ENCODE results near the gene RBP5.

Gene RBP5

GRCh38 chr12:7144414-7145120 is 15.9 kb upstream of the RBP5 start:
- no peak for DNase-seq

DNA sequence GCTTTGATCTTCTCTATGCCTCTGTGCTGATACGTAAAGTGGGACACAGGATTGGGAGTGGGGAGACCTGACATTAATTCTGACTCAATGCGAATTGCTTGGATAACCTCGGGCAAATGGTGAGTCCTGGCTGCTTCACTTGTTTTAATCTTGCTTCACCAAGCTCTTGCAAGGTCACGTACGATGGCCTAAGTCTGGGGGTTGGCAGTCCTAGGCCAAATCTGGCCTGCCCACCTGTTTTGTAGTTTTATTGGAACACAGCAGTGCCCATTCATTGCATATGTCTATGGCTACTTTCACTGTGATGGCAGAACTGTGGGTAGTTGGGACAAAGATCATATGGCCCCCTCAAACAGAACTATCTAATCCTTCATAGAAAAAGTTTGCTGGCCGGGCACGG is 14.9 kb upstream of the RBP5 start:
- no peak for DNase-seq

- no peak for DNase-seq
Measured at GRCh38 chr12:7142809-7143465, 14.2 kb upstream of the RBP5 start.

- DNase-seq, result no peak
Measured at GRCh38 chr12:7142056-7142644, 13.5 kb upstream of the RBP5 start.

GRCh38 chr12:7141351-7142005 is 12.8 kb upstream of the RBP5 start:
- no peak for DNase-seq

DNA sequence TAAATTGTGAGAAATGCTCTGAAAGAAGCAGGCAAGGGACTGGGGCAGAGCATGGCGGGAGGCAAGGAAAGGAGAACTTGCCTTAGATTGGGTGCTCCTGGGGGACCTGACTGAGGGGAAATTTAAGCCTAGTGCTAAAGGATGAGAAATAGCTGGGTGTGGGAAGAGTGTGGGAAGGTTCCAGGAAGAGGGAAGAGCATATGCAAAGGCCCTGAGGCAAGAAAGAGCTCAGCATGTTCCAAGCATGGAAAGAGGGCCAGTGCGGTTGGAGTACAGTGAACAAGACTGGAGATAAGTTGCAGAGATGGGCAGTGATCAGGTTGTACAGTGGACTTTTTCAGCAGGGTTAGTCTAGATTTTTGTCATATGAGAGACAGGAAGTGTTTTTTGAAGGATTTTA is 10.5 kb upstream of the RBP5 start:
- no peak for DNase-seq

- no peak for DNase-seq
Measured at GRCh38 chr12:7137908-7138307, 9.2 kb upstream of the RBP5 start.

DNA sequence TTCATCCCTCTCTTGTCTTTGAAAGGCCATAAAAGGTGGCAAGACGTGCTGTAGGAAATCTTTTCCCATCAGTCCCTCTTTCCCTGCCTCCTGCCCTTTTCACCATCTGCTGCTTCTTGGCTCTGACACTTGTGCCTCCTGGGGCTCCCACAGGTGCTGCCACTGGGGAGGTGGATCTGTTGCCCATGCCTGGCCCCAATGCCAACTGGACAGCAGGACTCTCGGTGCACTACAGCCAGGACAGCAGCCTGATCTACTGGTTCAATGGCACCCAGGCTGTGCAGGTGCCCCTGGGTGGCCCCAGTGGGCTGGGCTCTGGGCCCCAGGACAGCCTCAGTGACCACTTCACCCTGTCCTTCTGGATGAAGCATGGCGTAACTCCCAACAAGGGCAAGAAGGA is 8.0 kb upstream of the RBP5 start:
- no peak for DNase-seq

DNA sequence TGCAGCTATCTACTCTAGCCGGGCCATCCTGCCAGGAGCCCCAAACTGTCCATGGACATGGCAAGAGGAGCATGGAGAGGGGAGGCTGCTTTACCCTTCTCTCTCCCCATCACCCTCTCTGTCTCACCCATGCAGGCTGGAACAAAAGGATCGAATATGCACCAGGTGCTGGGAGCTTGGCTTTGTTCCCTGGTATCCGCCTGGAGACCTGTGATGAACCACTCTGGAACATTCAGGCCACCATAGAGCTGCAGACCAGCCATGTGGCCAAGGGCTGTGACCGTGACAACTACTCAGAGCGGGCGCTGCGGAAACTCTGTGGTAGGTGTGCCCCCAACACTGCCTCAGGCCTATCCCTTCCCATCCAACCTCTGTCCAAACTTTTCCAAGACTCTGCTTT is 7.4 kb upstream of the RBP5 start:
- no peak for DNase-seq

GRCh38 chr12:7134396-7135166 is 5.9 kb upstream of the RBP5 start:
- DNase-seq, result no peak

- DNase-seq, result no peak
Measured at GRCh38 chr12:7131502-7131866, 2.8 kb upstream of the RBP5 start.

DNA sequence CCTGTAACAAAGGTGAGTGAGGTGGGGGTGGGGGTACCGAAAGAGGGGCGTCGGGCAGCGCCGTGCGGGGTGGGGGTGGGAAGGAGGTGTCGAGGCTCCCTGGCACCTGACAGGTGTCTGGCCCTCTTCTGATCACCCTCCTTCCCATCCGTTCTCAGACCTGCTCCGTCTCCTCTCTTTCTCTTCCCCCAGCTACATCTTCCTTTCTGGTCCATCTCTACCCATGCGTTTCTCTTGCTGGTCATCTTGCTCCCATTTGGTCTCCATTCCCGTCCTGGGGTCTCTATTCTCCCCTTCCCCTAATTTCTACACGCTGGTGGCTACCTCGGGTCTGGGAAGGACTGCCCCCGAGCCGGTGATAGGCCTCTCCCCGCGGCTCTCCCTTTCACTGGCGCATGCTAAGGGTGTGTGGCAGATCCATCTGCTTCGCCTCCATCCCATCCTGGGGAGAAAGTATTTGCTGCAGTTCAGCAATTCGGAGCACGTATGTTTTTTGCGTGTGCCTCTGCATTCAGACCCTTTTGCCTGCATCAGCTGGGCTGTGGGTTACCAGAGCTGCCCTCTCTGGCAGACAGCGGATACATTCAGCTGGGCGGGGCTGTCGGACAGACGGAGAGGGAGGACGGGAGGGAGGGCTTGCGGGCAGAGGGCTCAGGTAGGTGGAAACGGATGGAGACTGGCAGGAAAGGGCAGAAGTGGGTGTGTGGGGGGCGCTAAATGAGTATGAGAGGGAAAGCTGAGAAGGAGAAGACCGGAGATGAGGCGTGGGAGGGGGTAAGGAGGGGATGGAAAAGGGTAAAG is 2.2 kb upstream of the RBP5 start:
- no peak for DNase-seq

DNA sequence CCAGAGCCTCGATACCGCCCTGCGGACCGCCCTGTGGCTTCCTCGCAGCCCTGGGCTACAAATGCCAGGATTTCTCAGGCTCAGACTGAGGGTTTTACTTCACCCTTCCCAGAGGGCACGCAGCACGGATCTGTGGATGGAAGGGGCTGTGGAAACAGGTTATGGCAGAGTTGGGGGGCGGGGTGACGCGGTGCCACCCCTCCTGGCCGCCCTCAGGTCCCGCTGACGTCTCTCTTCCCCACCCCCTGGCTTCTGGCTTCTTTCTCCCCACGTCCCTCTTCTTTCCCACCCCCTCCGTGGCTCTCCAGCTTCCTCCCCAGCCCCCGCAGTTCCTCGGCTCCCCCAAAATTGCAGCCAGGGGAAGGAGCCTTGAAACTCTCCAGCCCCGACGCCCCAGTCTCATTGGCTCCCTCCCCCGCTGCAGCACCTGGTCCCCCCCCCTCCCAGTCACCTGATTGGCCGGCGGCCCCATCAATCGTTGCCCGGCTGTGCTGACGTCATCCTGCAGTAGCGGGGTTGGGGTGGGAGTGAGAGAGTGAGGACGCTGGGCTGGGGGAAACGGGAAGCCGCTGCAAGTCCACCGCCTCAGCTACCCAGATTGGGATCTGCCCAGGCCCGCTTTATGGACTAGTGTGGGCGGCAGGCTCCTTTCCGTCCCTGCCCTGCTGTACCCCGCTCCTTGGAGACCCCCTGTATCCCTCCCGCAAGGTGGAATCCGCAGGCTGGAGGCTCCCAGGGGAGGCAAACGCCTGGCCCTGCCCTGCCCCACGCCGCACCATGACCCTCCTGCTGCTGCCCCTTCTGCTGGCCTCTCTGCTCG is 1.4 kb upstream of the RBP5 start, which contains the start of gene CLSTN3:
CLSTN3 (plus strand) TSS at position 500 of the 820 bp plus-strand sequence; CDS start at position 778, 278 bp downstream.
- no peak for DNase-seq

- DNase-seq, result no peak
Measured at GRCh38 chr12:7129287-7129871, 690 bp upstream of the RBP5 start.

- no peak for DNase-seq
Measured at GRCh38 chr12:7127916-7128626, 618 bp downstream of the RBP5 start.

DNA sequence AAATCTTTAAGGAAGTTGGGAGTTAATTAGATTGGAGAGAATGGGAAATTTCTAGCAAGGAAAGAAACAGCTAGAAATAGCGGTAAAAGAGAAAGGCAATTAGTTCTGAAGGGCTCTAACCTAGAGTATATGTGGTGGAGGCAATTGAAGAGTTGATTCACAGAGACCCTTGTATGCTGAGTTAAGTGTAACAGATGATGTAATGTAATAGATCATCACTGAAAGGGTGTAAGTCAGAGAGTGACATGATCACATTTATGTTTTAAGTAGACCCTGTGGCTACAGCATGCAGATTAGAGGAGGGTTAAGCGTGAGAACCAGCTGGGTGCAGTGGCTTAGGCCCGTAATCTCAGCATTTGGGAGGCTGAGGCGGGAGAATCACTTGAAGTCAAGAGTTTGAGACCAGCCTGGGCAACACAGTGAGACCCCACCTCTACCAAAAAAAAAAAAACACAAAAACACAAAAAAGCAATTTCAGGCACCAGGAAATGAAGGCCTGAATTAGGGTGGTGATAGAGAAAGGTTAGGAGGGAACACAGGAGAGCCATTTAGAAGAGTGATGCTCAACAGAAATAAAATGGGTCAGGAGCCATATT is 3.0 kb downstream of the RBP5 start:
- no peak for DNase-seq

DNA sequence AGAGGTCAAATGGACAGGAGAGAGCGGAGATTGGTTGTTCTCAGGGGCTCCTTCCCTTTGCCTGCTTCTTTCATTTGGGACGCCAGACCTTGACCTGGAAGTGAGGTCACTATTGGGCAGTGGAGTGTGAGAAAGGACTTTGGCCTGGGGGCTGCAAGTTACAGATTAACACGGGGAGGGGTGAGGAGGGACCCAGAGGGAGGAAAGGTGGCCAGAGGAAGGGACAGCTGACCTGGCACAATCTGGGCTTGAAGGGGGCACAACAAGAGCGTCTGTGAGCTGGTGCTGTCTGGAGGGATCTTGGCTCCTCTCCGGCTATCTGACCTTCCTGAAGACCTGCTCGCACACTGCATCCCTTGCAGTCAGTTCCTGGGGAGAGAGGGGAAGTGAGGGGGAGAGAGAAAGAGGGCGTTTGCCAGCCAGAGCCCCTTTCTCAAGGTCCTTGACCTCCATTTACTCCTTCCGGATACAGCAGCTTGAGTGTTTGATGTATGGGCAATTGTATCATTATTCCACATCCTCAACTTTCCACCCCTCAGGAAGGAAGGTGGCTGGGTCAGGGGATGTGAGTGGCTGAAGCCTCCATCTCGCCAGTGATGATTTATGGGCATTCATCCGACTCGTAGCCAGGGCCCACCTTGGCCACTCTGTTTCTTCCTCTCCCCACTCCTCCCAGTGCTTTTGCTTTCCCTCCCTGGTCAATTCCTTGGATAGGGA is 4.7 kb downstream of the RBP5 start:
- no peak for DNase-seq

DNA sequence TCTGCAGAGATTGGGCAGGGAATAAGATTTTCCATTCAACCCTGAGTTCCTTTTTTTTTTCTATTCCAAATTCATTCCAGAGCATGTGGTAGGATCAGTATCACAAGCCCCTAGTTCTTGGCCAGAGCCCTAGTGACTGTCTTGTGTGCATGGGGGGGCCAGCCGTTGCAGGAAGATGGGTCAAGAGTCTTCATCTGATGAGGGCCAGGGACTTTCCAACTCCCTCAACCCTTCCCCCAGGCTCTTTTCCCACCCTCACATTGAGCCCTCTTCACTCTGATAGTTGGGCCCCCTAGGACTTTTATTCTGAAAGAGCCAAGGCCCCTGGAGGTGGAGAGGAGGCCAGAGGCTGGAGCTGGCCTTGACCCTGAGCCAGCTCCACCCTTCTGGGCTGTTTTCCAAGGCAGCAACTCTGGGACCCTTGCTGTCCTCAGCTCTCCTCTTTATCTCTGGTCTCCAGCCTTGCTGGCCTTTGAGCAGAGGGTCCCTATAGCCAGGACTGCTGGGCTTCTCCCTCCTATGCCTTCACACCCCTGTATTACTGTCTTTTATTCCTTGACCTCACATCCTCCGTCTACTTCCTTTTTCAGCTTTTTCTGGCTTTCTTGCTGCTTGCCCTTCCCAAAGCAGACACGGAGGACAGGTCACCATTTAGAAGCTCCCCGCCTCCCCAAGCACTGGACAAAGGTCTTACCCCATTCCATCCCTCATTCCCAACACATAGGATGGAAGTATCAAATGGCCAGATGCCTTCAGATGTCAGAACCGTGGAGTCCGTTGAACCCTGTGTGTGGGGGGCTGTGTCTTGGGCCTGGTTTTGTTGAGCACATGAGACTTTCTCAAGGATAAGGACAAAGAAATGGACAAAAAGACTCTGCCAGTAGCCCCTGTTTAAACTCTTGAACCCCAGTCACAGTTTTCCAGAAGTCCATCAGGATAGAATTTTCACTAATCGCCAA is 5.6 kb downstream of the RBP5 start:
- DNase-seq, result no peak
